ENCODE measurements around the gene HCRTR1. TPM values are rescaled to one million over a fixed set of nuclear protein-coding genes. Genes with fewer than 3 reads are reported as not detected.

HCRTR1 gene
- total and polyA plus RNA-seq, 2 donors (not counting 3 experiments of a cell fraction or from before 2014, with no cell fraction given): 0.93 to 1.5 TPM

DNA sequence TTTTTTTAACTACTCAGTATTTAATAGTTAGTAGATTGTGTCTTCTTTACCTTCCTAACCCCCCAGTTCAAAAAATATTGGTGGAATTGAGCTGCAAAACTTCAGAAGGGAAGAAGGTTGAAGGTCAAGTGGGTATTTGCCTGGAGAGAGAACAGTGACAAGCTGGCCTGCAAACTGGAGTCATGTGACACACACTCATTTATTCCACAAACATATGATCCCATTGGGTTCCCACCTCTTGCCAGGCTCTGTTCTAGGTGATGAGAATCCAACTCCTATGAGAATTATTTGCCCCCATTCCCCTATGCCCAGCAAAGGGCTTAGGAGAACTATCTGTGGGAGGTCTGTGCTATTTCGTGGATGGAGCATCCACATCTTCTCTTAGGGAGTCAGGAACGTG is 30.7 kb downstream of the HCRTR1 start:
- POLR2A ChIA-PET: no interaction called here
- H3K9me3 ChIP-seq (replicated peaks; ENCODE audit: control insufficient read depth, insufficient read depth, low read length): no peaks in the 10 kb centered on the region
- no peak for DNase-seq (ENCODE audit: low read depth, low spot score)
- no TSS peak for BruUV-seq (replicated peaks)
- CTCF ChIA-PET: interaction anchor here (0.7 kb wide), 1 partner anchor 190 kb away, joined by 4 read pairs; no protein-coding TSS in a partner anchor
- intact Hi-C loops (cut with micrococcal nuclease) (loop anchor here (10.0 kb wide), 1 partner anchor 287 kb away; the partner anchor contains the start of gene PTP4A2), dilution Hi-C loops (cut with MboI; ENCODE audit: extremely low pct_ligation_motif_present, low sequenced_read_pairs) (no loop called here)
- H3K4me3 ChIP-seq (replicated peaks in 1 of 3; ENCODE audit: insufficient read depth in 1 of 3, low read depth in 1 of 3, low read length in 3 of 3): no peak overlapping the region
- FAIRE-seq: no peak
- TF ChIP-seq, protein P1, sequence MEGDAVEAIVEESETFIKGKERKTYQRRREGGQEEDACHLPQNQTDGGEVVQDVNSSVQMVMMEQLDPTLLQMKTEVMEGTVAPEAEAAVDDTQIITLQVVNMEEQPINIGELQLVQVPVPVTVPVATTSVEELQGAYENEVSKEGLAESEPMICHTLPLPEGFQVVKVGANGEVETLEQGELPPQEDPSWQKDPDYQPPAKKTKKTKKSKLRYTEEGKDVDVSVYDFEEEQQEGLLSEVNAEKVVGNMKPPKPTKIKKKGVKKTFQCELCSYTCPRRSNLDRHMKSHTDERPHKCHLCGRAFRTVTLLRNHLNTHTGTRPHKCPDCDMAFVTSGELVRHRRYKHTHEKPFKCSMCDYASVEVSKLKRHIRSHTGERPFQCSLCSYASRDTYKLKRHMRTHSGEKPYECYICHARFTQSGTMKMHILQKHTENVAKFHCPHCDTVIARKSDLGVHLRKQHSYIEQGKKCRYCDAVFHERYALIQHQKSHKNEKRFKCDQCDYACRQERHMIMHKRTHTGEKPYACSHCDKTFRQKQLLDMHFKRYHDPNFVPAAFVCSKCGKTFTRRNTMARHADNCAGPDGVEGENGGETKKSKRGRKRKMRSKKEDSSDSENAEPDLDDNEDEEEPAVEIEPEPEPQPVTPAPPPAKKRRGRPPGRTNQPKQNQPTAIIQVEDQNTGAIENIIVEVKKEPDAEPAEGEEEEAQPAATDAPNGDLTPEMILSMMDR (IDR thresholded peaks at IDR 0.05; ENCODE audit: extremely low read depth in 1 of 2, insufficient read depth in 1 of 2, low read depth in 1 of 2, low read length in 2 of 2): no peak
- TF ChIP-seq JUN (IDR thresholded peaks at IDR 0.05; ENCODE audit: borderline replicate concordance, insufficient read depth, insufficient read length, low read depth): no peak
- TF ChIP-seq POLR2AphosphoS5 (IDR thresholded peaks at IDR 0.05; ENCODE audit: insufficient read depth, low read depth, low read length): no peak
- TF ChIP-seq, protein P2, sequence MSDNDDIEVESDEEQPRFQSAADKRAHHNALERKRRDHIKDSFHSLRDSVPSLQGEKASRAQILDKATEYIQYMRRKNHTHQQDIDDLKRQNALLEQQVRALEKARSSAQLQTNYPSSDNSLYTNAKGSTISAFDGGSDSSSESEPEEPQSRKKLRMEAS (IDR thresholded peaks at IDR 0.05; ENCODE audit: insufficient read depth, insufficient read length): no peak
- no peak for TF ChIP-seq EZH2 (IDR thresholded peaks at IDR 0.05; ENCODE audit: borderline replicate concordance, low read depth, low read length, severe bottlenecking)
- no peak for TF ChIP-seq FOS (IDR thresholded peaks at IDR 0.05; ENCODE audit: borderline replicate concordance, insufficient read depth, low read length)
- no peak for TF ChIP-seq MYC (IDR thresholded peaks at IDR 0.05; ENCODE audit: low read depth, low read length)
- no peak for TF ChIP-seq POLR2A (IDR thresholded peaks at IDR 0.05; ENCODE audit: low read depth, low read length)
- no peak for TF ChIP-seq GATA2 (IDR thresholded peaks at IDR 0.05; ENCODE audit: insufficient read depth, insufficient read length, low read depth, low read length)
- no peaks in the 10 kb centered on the region for H3K9me1 ChIP-seq (replicated peaks; ENCODE audit: control insufficient read depth, extremely low read depth, insufficient read depth, low read length)
- H4K20me1 ChIP-seq (replicated peaks; ENCODE audit: control insufficient read depth, extremely low read depth, insufficient read depth, low read length): no peaks in the 10 kb centered on the region
- H3K36me3 ChIP-seq (ENCODE audit: control insufficient read depth in 2 of 2, extremely low read depth in 1 of 2, insufficient read depth in 2 of 2, low read length in 2 of 2): no peaks in the 10 kb centered on the region
- H3K4me1 ChIP-seq (ENCODE audit: control insufficient read depth, extremely low read depth, insufficient read depth, low read length): peaks cover 14% of the 10 kb centered on the region
- no peak overlapping the region for H3K9ac ChIP-seq (replicated peaks; ENCODE audit: extremely low read depth, insufficient read depth, low read length)
- no peaks in the 10 kb centered on the region for H3K27me3 ChIP-seq (ENCODE audit: control insufficient read depth in 2 of 2, insufficient read depth in 2 of 2, low read length in 2 of 2)
- H3K4me2 ChIP-seq (ENCODE audit: insufficient read depth, low read length): no peak overlapping the region
- H3K79me2 ChIP-seq (ENCODE audit: control insufficient read depth, insufficient read depth, low read length): peaks cover 11% of the 10 kb centered on the region
- no peak overlapping the region for H2AFZ ChIP-seq (ENCODE audit: low read depth, low read length)
- H3K27ac ChIP-seq (ENCODE audit: insufficient read depth, low read depth, low read length): no peak overlapping the region

All from endothelial cell of umbilical vein (primary cell).